Stimulated activated CD8-positive, alpha-beta memory T cell treated with anti-CD3 and anti-CD28 coated beads, Interleukin-15, amount 100 ng/mL, for 48 hours (primary cell): Measurements from ENCODE around the gene TMEM51.

Source experiments
- DNase-seq, 2 donors: peaks; one replicate each; pipeline ENCODE4 v3.0.0-alpha.2; 2020; ENCODE audit warnings: low read depth in 2 of 2

TMEM51 gene

DNA sequence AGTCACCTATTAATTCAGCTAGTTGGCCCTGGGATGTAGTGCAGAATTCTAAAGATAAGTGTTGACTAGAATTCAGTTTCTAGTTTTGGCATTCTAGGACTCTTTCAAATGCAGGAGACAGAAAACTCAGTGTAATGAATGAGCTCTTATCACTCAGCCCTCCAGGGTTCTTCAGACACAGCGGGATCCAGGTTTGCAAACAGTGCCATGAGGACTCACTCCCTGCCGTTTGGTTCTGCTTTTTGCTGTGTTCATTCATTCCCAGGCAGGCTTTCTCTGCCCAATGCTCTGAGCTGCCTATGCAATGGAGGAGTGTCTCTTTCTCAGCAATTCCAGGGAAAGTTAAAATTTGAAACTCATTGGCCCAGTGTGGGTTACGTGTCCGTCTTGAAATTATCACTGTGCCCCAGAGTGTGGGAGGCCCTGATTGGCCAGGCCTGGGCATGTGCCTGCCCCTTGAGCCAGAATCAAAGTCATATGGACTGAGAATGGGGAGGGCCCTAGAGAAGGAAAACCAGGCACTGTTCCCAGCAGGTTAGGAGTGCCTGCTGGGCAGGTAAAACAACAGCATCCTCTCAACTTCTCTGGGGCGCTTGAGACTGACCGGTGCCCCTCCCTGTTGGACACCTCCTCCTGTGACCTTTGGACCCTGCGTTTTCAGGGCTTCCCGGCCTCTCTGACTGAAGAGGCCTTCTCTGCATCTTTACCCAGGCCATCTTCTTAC lies 43.4 kb downstream of the TMEM51 start:
- no peak for DNase-seq

DNA sequence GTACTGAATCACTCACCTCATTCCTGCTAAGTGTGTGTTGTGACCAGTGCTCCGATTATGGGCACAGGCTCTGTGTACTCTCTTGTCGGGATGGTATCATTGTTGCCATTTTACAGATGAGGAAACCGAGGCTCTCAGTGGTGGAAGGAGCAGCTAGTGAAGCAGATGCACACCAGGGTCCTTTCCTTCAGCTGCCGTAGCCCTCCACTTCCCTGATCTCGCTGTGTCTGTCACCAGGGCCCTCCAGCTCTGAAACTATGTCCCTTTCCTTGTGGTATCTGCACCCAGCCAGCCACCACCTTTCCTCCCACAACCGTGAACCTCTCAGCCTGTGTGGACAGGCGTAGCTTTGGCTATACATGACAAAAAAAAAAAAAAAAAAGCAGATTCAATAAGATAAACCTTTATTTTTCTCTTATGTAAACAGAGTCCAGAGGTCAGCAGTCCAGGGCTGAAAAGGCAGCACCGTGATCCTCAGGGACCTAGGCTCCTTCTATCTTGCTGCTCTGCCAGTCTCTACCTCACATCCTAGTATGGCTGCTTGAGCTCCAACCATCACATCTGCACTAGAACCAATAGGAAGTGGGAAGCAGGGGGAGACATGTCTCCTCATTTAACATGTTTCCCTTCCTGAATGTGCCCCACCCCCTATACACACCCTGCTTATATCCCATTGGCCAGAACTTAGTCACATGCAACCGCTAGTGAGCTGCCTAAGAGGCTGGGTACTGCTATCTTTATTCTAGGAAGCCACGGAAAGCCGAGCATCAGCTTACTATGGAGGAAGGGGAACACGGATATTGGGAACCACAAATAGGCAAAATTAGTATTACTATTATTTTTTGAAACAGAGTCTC lies 44.3 kb downstream of the TMEM51 start:
- DNase-seq = no peak

DNA sequence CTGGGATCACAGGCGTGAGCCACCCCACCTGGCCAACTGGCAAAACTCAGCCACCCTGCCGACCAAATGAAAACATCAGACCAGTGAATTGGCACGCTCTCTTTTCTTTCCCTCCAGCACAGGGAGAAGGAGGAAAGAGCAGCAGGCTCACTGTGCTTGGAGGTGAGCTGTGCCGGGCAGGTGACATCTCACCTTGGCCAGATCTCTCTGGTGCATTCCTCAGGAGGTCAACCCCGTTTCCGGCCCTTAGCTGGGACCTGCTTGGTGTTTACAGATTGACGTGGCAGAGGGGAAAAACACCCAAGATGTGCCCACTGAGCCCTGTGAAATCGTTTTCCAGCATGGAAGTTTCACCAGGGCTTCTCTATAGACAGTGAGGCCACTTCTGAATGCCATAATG lies 45.1 kb downstream of the TMEM51 start:
- DNase-seq = no peak

GRCh38 chr1:15201221-15201620 lies 47.7 kb downstream of the TMEM51 start:
- DNase-seq = no peak

DNA sequence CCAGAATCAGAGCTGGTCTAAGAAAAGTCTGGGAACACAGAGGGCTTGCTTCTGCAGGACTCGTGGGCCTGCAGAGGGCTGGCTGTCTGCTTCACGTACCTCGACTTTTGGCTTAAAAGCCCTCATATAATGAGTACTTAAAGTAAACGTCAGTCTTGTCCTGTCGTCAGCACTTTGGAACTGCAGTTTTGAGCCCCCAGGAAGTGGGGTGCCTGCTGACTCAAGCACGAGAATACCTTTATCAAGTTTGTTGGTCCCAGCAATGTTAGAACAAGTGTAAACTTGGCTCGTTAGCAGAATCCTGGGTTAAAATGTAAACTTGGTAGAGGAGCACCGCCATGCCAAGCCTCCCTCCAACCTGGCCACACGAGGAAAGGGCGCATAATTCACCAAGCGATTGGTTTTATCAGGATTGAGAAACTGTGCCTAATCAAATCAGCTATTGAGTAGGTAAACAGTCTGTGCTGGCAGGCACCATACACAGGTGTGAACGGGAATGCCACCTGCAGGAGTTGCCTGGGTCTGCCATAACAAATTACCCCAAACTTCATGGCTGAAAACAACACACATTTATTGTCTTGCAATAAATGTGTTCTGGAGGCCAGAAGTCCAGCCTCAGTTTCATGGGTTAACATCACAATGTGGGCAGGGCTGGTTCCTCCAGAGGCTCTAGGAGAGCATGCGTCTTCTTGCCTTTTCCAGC lies 48.5 kb downstream of the TMEM51 start:
- no peak for DNase-seq

DNA sequence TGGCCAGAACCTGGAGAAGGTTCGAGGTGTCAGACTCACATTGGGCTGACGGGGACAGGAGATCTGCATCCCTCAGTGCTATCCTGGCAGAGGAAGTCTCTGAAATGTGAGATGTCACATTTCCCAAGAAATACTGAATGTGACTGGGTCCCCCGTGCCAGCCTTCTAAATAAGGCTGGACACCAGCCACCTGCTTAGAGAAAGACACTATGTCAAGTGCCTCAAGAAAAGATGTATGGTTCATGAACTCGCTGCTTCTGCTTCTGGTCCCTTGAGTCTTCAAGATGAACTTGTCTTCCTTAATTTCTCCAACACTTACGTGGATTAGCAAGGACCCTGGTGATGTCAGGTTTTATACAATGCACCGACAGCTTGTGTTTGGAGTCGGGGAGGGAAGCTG lies 51.4 kb downstream of the TMEM51 start:
- DNase-seq = no peak

DNA sequence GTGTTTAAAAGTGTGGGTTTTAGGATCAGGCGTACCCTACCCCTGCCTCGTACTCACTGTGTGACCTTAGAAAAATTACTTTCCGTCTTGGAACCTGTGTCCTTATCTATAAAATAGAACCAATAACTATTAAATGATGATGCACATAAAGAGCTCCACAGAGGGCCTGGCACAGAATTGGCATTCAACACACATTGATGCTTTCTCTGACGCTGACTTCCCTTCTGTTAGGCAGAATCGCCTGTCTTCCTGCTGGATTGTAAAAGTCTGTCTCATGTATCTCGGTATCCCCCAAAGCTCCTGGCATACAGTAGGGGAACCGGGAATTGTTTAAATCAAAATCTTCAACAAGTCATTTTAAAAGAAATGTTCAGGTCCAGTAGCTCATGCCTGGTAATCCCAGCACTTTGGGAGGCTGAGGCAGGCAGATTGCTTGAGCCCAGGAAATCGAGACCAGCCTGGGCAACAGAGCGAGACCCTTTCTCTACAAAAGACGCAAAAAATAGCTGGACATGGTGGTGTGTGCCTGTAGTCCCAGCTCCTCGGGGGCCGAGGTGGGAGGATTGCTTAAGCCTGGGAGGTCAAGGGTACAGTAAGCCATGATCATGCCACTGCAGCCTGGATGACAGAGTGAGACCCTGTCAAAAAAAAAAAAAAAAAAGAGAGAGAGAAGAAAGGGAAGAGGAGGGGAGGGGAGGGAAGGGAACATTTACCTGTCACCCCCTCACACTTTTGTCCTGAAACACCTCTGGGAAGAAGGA lies 52.2 kb downstream of the TMEM51 start:
- DNase-seq = no peak

GRCh38 chr1:15206418-15207030 lies 53.0 kb downstream of the TMEM51 start:
- no peak for DNase-seq

GRCh38 chr1:15207031-15207828 lies 53.7 kb downstream of the TMEM51 start:
- DNase-seq = no peak

GRCh38 chr1:15207829-15208429 lies 54.4 kb downstream of the TMEM51 start:
- DNase-seq = no peak

- DNase-seq = no peak
Measured at GRCh38 chr1:15210651-15211375, 57.3 kb downstream of the TMEM51 start.

DNA sequence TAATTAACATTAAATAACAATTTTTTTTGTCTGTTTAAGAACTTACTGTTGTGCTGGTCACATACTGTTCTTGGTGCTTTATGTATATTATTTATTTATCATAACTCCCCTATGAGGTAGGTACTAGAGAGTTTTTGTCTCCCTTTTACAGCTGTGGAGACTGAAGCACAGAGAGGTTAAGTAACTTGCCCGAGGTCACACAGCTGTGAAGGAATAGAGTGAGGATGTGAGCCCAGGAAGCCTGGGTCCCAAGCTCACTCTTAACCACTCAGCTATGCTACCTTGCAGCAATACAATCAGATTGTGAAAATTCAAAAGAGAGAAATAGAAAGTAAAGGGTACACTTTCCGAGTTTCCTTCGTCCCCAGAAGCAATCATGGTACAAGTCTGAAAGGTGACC lies 57.9 kb downstream of the TMEM51 start:
- DNase-seq = no peak

DNA sequence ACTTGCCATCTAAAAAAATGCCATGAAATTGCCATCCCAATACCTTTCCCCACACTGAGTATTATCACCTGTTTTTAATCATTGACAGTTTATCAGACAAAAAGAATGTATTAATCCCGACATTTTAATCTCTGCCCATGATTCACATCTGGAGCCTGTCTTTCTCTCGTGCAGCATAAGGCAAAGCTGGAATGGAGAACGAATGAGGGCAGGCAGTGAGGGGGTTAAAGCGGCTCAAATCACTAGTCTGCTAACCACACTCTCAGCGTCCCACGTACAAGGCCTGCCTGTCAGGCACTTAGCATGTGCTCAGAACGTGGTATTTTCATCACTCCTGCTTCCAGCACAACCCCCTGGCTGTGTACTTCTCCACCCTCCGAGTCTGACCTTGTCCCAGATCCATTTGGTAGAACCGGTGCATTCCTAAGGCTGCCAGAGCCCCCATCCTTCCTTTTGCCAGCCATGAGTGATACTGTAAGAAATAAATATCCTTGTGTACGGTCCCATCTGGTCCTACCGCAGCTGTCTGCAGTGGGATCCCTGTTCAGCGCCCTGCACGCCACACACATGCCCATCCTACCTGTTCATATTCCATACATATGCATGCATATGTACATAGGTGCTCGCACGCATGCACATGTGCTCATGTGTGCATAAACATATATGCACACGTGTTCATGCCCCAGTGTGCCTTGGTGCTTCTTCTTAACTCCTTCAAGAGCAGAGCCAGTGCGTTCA lies 58.8 kb downstream of the TMEM51 start:
- DNase-seq = no peak

GRCh38 chr1:15212954-15213291 lies 59.4 kb downstream of the TMEM51 start:
- DNase-seq = no peak

GRCh38 chr1:15213341-15213821 lies 59.8 kb downstream of the TMEM51 start:
- no peak for DNase-seq

DNA sequence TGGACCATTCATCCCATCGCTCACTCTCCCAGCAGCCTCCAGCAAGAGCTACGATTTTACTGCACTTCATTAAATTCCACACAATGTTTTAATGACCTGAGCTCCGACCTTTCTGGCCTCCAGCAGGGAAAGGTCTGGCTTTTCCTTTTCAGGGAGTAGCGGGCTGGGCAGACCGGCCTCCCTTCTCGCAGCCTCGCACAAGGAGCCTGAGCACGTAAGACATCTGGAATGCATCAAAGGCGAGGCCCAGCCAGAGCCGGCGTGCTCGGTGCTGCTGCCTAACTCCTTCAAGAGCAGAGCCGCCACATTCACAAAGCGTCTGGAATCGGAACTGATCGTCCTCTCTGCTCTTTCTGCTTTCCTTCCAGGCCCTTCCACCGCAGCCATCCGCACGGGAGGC lies 61.0 kb downstream of the TMEM51 start:
- no peak for DNase-seq

GRCh38 chr1:15215116-15215515 lies 61.6 kb downstream of the TMEM51 start:
- DNase-seq = no peak

DNA sequence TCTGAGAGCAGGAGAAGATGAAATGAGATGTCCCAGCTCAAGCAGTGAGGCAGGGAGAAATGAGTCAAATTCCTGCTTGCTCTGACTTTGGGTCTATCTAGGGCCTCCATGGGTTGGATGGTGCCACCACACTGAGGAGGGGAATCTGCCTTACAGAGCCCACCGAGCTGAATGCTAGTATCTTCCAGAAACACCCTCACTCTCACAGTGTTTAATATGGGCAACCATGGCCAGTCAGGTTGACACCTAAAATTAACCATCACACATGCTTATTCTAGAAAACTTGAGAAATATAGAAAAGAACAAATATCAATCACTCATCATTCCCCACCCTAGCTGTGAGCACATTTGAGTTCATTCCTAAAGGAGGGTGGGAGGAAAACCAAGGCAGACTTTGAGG lies 64.1 kb downstream of the TMEM51 start:
- DNase-seq = no peak
